HAP-1 (cell line): Measurements from ENCODE around the gene AHNAK2.

ENCODE experiments used
- DNase-seq, 2 experiments: peaks; one replicate each; pipeline ENCODE4 v3.0.0-alpha.2; 2016 to 2020; ENCODE audit warnings: low spot score in 2 of 2
- H3K27me3 ChIP-seq: fragments of 250-450 bp; sonication (Bioruptor Pico); 2 replicates; pipeline ENCODE4 v1.5.1; 2020; ENCODE audit warnings: low read depth, mild to moderate bottlenecking, moderate library complexity
- H3K36me3 ChIP-seq: fragments of 250-450 bp; sonication (Bioruptor Pico); replicated peaks from 2 replicates; pipeline ENCODE4 v1.5.1; 2020; ENCODE audit warnings: mild to moderate bottlenecking
- H3K4me1 ChIP-seq: fragments of 250-450 bp; sonication (Bioruptor Pico); 2 replicates; pipeline ENCODE4 v1.5.1; 2020; ENCODE audit warnings: mild to moderate bottlenecking
- H3K4me3 ChIP-seq: fragments of 250-450 bp; sonication (Bioruptor Pico); 2 replicates; pipeline ENCODE4 v1.5.1; 2020; ENCODE audit warnings: mild to moderate bottlenecking, moderate library complexity
- H3K9me3 ChIP-seq: fragments of 250-450 bp; sonication (Bioruptor Pico); 2 replicates; pipeline ENCODE4 v1.5.1; 2020; ENCODE audit warnings: mild to moderate bottlenecking, moderate library complexity
- in situ Hi-C: fragments of 300-500 bp; cut with MboI; formaldehyde crosslinking; loops from 3 replicates; pipeline ENCODE4 v1.14.3; 2020; ENCODE audit warnings: low sequenced_read_pairs, inconsistent platforms, mixed read lengths

The AHNAK2 gene

DNA sequence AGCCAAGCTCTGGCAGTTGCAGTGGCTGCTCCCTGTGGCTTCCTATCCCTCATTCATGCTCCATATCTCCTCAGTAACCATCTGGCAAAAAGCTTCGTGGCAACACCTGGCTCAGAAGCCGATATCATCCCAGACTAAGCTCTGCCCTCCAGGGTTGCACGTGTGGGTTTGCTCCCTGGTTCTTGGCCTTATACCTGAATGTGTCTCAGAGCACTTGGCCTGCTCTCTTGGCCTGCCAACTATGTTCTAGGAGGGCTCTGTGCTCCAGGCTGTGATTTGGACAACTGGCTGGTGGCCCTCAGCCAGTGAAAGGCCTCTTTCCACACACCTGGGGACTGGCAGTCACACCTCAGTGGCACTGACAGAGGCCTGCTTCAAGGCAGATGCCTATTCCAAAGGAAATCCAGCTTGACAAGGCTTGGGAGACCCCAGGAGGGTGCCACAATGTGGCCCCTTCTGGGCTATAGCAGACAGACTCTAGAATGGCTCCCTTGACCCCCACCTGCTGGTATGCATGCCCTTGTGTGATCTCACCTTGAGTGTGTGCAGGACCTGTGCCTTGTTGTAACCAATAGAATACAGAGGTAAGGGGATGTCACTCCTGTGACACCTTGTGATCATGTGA, 43.0 kb downstream of the AHNAK2 start:
- no peaks in the 10 kb centered on the region for H3K9me3 ChIP-seq
- H3K4me1 ChIP-seq, result peaks cover 3% of the 10 kb centered on the region; the same call in 1 of the 2 replicates
- H3K4me3 ChIP-seq, result no peak overlapping the region
- H3K27me3 ChIP-seq, result peaks cover 37% of the 10 kb centered on the region
- no peaks in the 10 kb centered on the region for H3K36me3 ChIP-seq
- in situ Hi-C loops, result no loop called here
- DNase-seq, result no peak

DNA sequence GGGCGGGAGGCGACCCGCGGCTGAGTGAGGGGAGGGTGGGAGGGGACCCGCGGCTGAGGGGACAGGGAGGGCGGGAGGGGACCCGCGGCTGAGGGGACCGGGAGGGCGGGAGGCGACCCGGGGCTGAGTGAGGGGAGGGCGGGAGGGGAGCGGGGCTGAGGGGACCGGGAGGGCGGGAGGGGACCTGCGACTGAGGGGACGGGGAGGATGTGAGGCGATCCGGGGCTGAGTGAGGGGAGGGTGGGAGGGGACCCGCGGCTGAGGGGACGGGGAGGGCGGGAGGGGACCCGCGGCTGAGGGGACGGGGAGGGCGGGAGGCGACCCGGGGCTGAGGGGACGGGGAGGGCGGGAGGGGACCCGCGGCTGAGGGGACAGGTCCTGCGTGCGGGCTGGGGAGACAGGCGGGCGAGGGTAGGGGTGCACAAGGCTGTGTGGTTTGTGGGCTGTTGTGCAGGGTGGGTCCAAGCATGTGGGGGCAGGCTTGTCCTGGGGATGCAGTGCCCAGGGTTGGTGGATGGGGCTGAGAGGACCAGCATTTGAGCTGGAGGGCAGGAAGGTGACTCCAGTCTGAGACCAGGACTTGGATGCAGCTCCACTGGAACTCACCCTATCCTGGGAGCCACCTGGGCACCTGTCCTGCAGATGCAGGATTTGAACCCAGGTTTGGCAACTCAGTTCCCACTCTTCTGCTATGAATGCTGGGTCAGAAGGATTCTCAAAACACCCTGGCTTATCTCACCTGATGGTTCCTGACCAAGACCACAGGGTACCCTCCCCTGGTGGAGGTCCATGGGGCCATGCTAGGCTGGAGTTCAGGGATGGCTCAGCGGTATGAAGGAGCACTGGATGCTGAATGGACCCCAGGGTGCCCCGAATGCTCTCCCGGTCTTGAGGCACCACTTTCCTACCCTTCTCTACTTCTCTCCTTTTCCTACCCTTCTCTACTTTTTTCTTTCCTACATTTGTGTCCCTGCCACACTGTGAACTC, 44.1 kb downstream of the AHNAK2 start:
- in situ Hi-C loops, result no loop called here
- H3K4me1 ChIP-seq, result peaks cover 3% of the 10 kb centered on the region; the same call in 1 of the 2 replicates
- peaks cover 26% of the 10 kb centered on the region for H3K27me3 ChIP-seq
- H3K36me3 ChIP-seq, result no peaks in the 10 kb centered on the region
- H3K4me3 ChIP-seq, result no peak overlapping the region
- no peaks in the 10 kb centered on the region for H3K9me3 ChIP-seq
- DNase-seq, result peak in 1 of 2 experiments; percentile 35

- Histone ChIP-seq H3K9me3 (no peaks in the 10 kb centered on the region), H3K4me1 (peaks cover 3% of the 10 kb centered on the region; the same call in 1 of the 2 replicates), H3K36me3 (no peaks in the 10 kb centered on the region), H3K4me3 (peak overlapping the region; percentile 43), H3K27me3 (peaks cover 17% of the 10 kb centered on the region)
- in situ Hi-C loops, result no loop called here
- DNase-seq, result peak; percentile 80 to 93
Measured at GRCh38 chr14:104932676-104933631, 45.2 kb downstream of the AHNAK2 start.

DNA sequence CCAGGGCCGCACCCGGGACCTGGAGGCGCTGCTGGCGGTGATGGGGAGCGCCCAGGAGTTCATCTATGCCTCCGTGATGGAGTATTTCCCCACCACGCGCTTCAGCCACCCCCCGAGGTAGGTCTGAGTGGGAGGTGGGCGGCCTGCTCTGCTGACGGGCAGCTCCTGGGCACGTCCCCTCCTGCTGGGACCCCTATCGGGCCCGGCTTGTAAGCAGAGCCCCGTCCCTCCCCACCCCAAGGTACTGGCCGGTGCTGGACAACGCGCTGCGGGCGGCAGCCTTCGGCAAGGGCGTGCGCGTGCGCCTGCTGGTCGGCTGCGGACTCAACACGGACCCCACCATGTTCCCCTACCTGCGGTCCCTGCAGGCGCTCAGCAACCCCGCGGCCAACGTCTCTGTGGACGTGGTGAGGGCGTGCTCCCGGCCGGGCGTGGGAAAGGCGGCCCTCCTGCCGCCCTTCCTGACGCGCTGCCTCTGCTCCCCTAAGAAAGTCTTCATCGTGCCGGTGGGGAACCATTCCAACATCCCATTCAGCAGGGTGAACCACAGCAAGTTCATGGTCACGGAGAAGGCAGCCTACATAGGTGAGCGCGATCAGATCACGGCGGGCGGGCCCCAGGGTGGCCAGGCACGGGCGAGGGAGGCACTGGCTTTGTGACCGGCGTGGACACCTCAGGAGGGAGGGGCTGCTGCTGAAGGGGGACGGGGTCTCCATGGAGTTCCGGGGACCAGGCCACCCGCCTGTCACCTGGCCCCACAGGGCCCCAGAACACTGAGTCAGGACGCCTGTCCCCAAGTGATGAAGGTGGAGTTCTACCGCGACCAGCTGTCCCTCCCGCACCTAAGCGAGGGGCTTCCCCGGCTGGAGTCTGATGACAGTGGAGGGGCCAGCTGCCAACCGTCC, 46.2 kb downstream of the AHNAK2 start:
- Histone ChIP-seq H3K36me3 (no peaks in the 10 kb centered on the region), H3K4me1 (peaks cover 3% of the 10 kb centered on the region; the same call in 1 of the 2 replicates), H3K27me3 (peaks cover 8% of the 10 kb centered on the region), H3K4me3 (no peak overlapping the region), H3K9me3 (no peaks in the 10 kb centered on the region)
- in situ Hi-C loops, result no loop called here
- DNase-seq, result no peak

DNA sequence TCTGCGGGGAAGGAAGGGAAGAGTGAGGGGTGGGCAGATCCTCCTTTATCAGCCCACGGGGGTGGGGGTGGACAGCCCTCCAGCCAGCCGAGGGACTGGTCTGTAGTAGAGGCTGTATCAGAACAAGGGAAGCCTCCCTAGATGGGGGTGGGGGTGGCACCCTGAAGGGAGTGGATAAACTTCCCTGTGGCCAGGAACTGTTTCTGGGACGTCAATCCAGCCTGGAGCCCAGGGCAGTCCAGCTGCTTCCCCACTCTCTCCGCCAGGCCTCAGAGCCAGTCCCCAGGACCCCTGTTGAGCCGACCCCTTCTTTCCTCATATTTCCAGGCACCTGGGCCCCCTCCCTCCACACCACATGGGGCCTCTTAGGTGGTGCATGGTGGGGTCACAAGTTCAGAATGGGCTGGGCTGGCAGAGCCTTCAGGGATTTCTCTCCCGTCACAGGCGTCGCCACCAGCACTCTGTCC, 46.8 kb downstream of the AHNAK2 start:
- Histone ChIP-seq H3K9me3 (no peaks in the 10 kb centered on the region), H3K27me3 (peaks cover 7% of the 10 kb centered on the region), H3K4me1 (peaks cover 3% of the 10 kb centered on the region; the same call in 1 of the 2 replicates), H3K4me3 (no peak overlapping the region), H3K36me3 (no peaks in the 10 kb centered on the region)
- in situ Hi-C loops, result no loop called here
- DNase-seq, result no peak

- no peak for DNase-seq
- peaks cover 3% of the 10 kb centered on the region; the same call in 1 of the 2 replicates for H3K4me1 ChIP-seq
- in situ Hi-C loops, result no loop called here
- no peak overlapping the region for H3K4me3 ChIP-seq
- no peaks in the 10 kb centered on the region for H3K36me3 ChIP-seq
- peaks cover 7% of the 10 kb centered on the region for H3K27me3 ChIP-seq
- no peaks in the 10 kb centered on the region for H3K9me3 ChIP-seq
Measured at GRCh38 chr14:104930526-104931303, 47.5 kb downstream of the AHNAK2 start.

DNA sequence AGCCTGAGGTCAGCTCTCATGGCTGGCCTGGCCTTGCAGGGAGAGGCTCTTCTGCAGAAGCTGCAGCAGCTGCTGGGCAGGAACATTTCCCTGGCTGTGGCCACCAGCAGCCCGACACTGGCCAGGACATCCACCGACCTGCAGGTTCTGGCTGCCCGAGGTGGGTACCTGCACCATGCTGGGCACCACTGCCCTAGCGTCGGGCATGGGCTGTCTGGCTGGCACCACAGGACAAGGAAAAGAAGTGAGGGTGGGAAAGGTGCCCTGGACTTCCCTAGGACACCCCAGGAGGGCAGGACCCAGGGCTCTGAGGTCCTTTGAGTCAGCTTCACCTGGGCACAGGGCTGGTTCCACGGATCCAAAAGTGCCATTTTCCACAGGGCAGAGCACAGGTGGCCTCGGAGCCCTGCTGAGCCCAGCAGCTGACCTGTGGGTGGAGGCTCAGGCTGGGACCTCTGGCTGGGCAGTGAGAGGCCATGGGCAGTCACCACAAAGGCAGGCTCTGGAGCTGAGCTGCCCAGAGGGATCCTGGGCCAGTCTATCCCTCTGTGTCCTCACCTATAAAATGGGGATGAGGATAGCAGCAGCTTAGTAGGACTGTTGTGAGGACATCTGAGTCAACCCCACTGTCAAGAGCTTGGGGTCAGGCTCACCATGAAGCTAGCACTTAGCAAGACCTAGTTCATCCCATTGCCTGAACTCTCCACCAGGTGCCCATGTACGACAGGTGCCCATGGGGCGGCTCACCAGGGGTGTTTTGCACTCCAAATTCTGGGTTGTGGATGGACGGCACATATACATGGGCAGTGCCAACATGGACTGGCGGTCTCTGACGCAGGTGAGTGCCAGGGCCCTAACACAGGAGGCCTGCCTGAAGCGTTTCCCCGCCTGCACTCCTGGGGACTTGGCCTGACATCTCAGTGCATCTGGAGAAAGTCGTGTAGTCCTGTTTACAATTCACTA, 48.6 kb downstream of the AHNAK2 start:
- H3K4me1 ChIP-seq, result peaks cover 3% of the 10 kb centered on the region; the same call in 1 of the 2 replicates
- in situ Hi-C loops, result no loop called here
- H3K27me3 ChIP-seq, result peaks cover 4% of the 10 kb centered on the region; the same call in 1 of the 2 replicates
- H3K4me3 ChIP-seq, result no peak overlapping the region
- H3K36me3 ChIP-seq, result no peaks in the 10 kb centered on the region
- no peaks in the 10 kb centered on the region for H3K9me3 ChIP-seq
- DNase-seq, result no peak

DNA sequence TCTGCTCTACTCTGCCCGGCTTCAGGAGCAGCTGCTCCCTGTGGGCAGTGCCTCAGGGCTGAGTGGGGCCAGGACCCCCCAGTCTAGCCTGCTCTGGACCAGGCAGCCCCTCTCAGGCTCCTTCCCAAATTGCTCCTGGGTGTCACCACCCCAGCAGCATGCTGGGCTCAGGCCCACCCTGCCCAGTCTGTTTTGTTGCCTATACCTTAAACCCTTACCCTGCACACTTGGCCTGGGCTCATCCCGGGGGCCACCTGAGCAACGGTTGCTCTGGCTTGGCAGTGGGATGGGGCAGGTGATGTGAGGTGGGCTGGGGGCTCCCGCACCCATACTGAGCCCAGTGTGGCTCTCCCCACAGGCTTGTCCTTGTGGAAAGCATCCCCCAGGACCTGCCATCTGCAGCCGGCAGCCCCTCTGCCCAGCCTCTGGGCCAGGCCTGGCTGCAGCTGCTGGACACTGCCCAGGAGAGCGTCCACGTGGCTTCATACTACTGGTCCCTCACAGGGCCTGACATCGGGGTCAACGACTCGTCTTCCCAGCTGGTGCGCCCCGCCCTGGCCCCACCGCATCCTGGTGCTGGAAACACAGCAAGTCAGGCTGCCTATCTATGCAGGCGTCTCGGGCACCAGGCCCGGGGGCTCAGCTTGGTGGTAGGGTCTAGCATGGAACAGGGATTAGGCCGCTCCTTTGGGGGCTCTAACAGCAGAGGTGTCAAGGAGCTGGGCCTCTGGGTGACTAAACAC, 49.6 kb downstream of the AHNAK2 start:
- Histone ChIP-seq H3K27me3 (no peaks in the 10 kb centered on the region), H3K4me1 (peaks cover 3% of the 10 kb centered on the region; the same call in 1 of the 2 replicates), H3K9me3 (no peaks in the 10 kb centered on the region), H3K4me3 (no peak overlapping the region), H3K36me3 (no peaks in the 10 kb centered on the region)
- in situ Hi-C loops, result no loop called here
- no peak for DNase-seq

GRCh38 chr14:104927901-104928300, 50.3 kb downstream of the AHNAK2 start:
- Histone ChIP-seq H3K9me3 (no peaks in the 10 kb centered on the region), H3K4me1 (peaks cover under 1% of the 10 kb centered on the region; the same call in 1 of the 2 replicates), H3K36me3 (no peaks in the 10 kb centered on the region), H3K27me3 (no peaks in the 10 kb centered on the region), H3K4me3 (no peak overlapping the region)
- no peak for DNase-seq
- in situ Hi-C loops, result no loop called here

GRCh38 chr14:104927432-104927816, 50.8 kb downstream of the AHNAK2 start:
- H3K4me1 ChIP-seq, result no peaks in the 10 kb centered on the region
- no peaks in the 10 kb centered on the region for H3K36me3 ChIP-seq
- H3K27me3 ChIP-seq, result no peaks in the 10 kb centered on the region
- H3K4me3 ChIP-seq, result no peak overlapping the region
- H3K9me3 ChIP-seq, result no peaks in the 10 kb centered on the region
- in situ Hi-C loops, result no loop called here
- DNase-seq, result no peak
